HEK293T (cell line): ENCODE measurements around the gene IL17A.

Source experiments
- CTCF ChIA-PET: fragments of 350-600 bp; formaldehyde crosslinking; extraction: SDS; loops from one replicate; lab custom pipeline; 2021; ENCODE audit warnings: antibody characterized with exemption, inconsistent platforms; lab: Yijun Ruan, JAX
- POLR2A ChIA-PET: fragments of 350-600 bp; formaldehyde crosslinking; extraction: SDS; loops from one replicate; lab custom pipeline; 2020; ENCODE audit warnings: antibody characterized with exemption, inconsistent platforms; lab: Yijun Ruan, JAX
- DNase-seq: peaks from one replicate; pipeline ENCODE4 v3.0.0; 2012; ENCODE audit warnings: mixed read lengths; ENCODE audit errors: extremely low spot score
- ARNT ChIP-seq: fragments of 450-650 bp; IDR thresholded peaks from 2 replicates; pipeline ENCODE4 v1.6.1; 2017; ENCODE audit warnings: mild to moderate bottlenecking
- BHLHE40 ChIP-seq: fragments of 450-650 bp; IDR thresholded peaks from 2 replicates; pipeline ENCODE4 v1.6.1; 2016; ENCODE audit warnings: mild to moderate bottlenecking, moderate library complexity, borderline replicate concordance
- CTBP1 ChIP-seq: fragments of 450-650 bp; IDR thresholded peaks from 2 replicates; pipeline ENCODE4 v1.6.1; 2016; ENCODE audit warnings: borderline replicate concordance
- ELF4 ChIP-seq: fragments of 450-650 bp; IDR thresholded peaks from 2 replicates; pipeline ENCODE4 v1.6.1; 2017; ENCODE audit warnings: antibody characterized with exemption
- FOXA1 ChIP-seq: fragments of 450-650 bp; IDR thresholded peaks from 2 replicates; pipeline ENCODE4 v1.6.1; 2016; ENCODE audit warnings: mild to moderate bottlenecking
- FOXK2 ChIP-seq: fragments of 450-650 bp; IDR thresholded peaks from 2 replicates; pipeline ENCODE4 v1.6.1; 2016; ENCODE audit warnings: mild to moderate bottlenecking
- FOXM1 ChIP-seq: fragments of 450-650 bp; IDR thresholded peaks from 2 replicates; pipeline ENCODE4 v1.6.1; 2017; ENCODE audit warnings: mild to moderate bottlenecking, borderline replicate concordance
- HDGF ChIP-seq: fragments of 450-650 bp; IDR thresholded peaks from 2 replicates; pipeline ENCODE4 v1.6.1; 2017; ENCODE audit warnings: antibody characterized with exemption, borderline replicate concordance
- L3MBTL2 ChIP-seq: fragments of 450-650 bp; conservative IDR thresholded peaks from 2 replicates; pipeline ENCODE4 v1.6.1; 2016; ENCODE audit warnings: mild to moderate bottlenecking
- LEF1 ChIP-seq: fragments of 450-650 bp; IDR thresholded peaks from 2 replicates; pipeline ENCODE4 v1.6.1; 2017; ENCODE audit warnings: mild to moderate bottlenecking, borderline replicate concordance
- NFRKB ChIP-seq: fragments of 450-650 bp; IDR thresholded peaks from 2 replicates; pipeline ENCODE4 v1.6.1; 2016; ENCODE audit warnings: mild to moderate bottlenecking, moderate library complexity
- PKNOX1 ChIP-seq: fragments of 450-650 bp; IDR thresholded peaks from 2 replicates; pipeline ENCODE4 v1.6.1; 2016
- SP1 ChIP-seq: fragments of 450-650 bp; IDR thresholded peaks from 2 replicates; pipeline ENCODE4 v1.6.1; 2017
- SUZ12 ChIP-seq: fragments of 450-650 bp; IDR thresholded peaks from 2 replicates; pipeline ENCODE4 v1.6.1; 2016; ENCODE audit warnings: mild to moderate bottlenecking
- TARDBP ChIP-seq: fragments of 450-650 bp; IDR thresholded peaks from 2 replicates; pipeline ENCODE4 v1.6.1; 2016
- ZNF384 ChIP-seq: fragments of 450-650 bp; IDR thresholded peaks from 2 replicates; pipeline ENCODE4 v1.6.1; 2016

IL17A gene

GRCh38 chr6:52152711-52153160 lies 33.4 kb upstream of the IL17A start:
- DNase-seq, result no peak
- POLR2A ChIA-PET, result no interaction called here
- CTCF ChIA-PET, result no interaction called here
- TF ChIP-seq CTBP1, result no peak
- TF ChIP-seq FOXA1, result no peak
- no peak for TF ChIP-seq FOXK2
- TF ChIP-seq LEF1, result no peak
- no peak for TF ChIP-seq FOXM1
- no peak for TF ChIP-seq PKNOX1
- TF ChIP-seq NFRKB, result no peak
- TF ChIP-seq BHLHE40, result no peak
- no peak for TF ChIP-seq ELF4

- ChIA-PET CTCF (no interaction called here), POLR2A (no interaction called here)
- no peak for DNase-seq
- TF ChIP-seq PKNOX1 (no peak), FOXK2 (no peak)
Observed at GRCh38 chr6:52154381-52154780, 31.8 kb upstream of the IL17A start.

- no peak for TF ChIP-seq ARNT
- TF ChIP-seq TARDBP, result no peak
- no peak for TF ChIP-seq FOXA1
- TF ChIP-seq CTBP1, result no peak
- POLR2A ChIA-PET, result no interaction called here
- DNase-seq, result no peak
- CTCF ChIA-PET, result interaction anchor here (0.7 to 1.4 kb wide), 3 partner anchors 29 to 241 kb away, joined by 3 read pairs; no protein-coding TSS in a partner anchor
Observed at GRCh38 chr6:52155791-52156576, 30.2 kb upstream of the IL17A start.

- ChIA-PET CTCF (no interaction called here), POLR2A (no interaction called here)
- TF ChIP-seq HDGF, result no peak
- TF ChIP-seq BHLHE40, result no peak
- no peak for TF ChIP-seq LEF1
- TF ChIP-seq FOXM1, result no peak
- no peak for TF ChIP-seq CTBP1
- no peak for TF ChIP-seq FOXA1
- TF ChIP-seq ARNT, result no peak
- no peak for TF ChIP-seq NFRKB
- no peak for TF ChIP-seq L3MBTL2
- TF ChIP-seq FOXK2, result no peak
- TF ChIP-seq PKNOX1, result no peak
- TF ChIP-seq ZNF384, result no peak
- no peak for TF ChIP-seq TARDBP
- DNase-seq, result no peak
Observed at GRCh38 chr6:52157301-52157941, 28.8 kb upstream of the IL17A start.

GRCh38 chr6:52160472-52161104 lies 25.6 kb upstream of the IL17A start:
- no peak for TF ChIP-seq SUZ12
- TF ChIP-seq FOXK2, result no peak
- TF ChIP-seq ELF4, result no peak
- TF ChIP-seq CTBP1, result no peak
- CTCF ChIA-PET, result no interaction called here
- DNase-seq, result no peak
- POLR2A ChIA-PET, result no interaction called here

- CTCF ChIA-PET, result interaction anchor here (2.7 to 3.9 kb wide), 2 partner anchors 73 to 102 kb away, joined by 8 to 25 read pairs; no protein-coding TSS in a partner anchor
- TF ChIP-seq ZNF384 (no peak), FOXK2 (no peak), SP1 (no peak), ELF4 (no peak), TARDBP (no peak), FOXM1 (no peak), BHLHE40 (no peak), LEF1 (no peak), CTBP1 (no peak), NFRKB (no peak), ARNT (no peak), FOXA1 (no peak), HDGF (no peak)
- DNase-seq, result no peak
- POLR2A ChIA-PET, result no interaction called here
Observed at GRCh38 chr6:52161689-52162438, 24.3 kb upstream of the IL17A start.
